Measurements from ENCODE around the gene WWOX. TPM values are rescaled to one million over a fixed set of nuclear protein-coding genes. Genes with fewer than 3 reads are reported as not detected.

WWOX gene
- total and polyA plus RNA-seq, 2 experiments from 2014 or later = 17.0 to 39.8 TPM

DNA sequence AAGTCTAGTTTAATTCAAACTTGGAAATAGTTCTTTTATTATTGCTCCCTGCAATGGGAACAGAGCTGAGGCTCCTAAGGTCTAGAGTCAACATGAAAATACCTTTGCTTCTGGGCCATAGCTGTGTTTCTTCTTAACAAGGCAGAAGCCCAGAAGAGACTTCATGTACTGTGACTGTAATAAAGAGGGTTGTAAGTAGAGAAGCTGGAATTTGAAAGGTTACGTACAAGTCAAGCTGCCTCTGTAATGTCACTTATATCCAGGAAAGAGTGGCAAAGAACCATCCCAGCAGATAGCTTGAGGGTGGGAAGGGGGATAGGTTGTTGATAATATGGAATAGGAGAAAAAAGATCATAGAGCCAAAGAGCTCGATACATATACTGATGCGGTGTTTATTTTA lies 248.6 kb downstream of the WWOX start:
- H3K4me3 ChIP-seq = no peak overlapping the region
- WGBS (ENCODE audit: low lambda C conversion rate, missing lambda C conversion rate) = 93% methylated on average over 3 of the region's 3 CpGs
- H3K27me3 ChIP-seq = no peaks in the 10 kb centered on the region
- H3K79me2 ChIP-seq = no peaks in the 10 kb centered on the region
- no peaks in the 10 kb centered on the region for H3K9me3 ChIP-seq (ENCODE audit: low read depth)
- no peaks in the 10 kb centered on the region for H3K4me1 ChIP-seq (ENCODE audit: insufficient read depth)
- no peaks in the 10 kb centered on the region for H3K9me2 ChIP-seq (replicated peaks; ENCODE audit: insufficient read depth)
- no peak overlapping the region for H3K4me2 ChIP-seq
- H3K36me3 ChIP-seq (replicated peaks; ENCODE audit: insufficient read depth, low read depth) = no peaks in the 10 kb centered on the region
- H3K27ac ChIP-seq = no peak overlapping the region
- no peak for DNase-seq (ENCODE audit: low spot score)
- no peak for TF ChIP-seq EZH2 (IDR thresholded peaks at IDR 0.05; ENCODE audit: borderline replicate concordance)
- TF ChIP-seq, protein P1, sequence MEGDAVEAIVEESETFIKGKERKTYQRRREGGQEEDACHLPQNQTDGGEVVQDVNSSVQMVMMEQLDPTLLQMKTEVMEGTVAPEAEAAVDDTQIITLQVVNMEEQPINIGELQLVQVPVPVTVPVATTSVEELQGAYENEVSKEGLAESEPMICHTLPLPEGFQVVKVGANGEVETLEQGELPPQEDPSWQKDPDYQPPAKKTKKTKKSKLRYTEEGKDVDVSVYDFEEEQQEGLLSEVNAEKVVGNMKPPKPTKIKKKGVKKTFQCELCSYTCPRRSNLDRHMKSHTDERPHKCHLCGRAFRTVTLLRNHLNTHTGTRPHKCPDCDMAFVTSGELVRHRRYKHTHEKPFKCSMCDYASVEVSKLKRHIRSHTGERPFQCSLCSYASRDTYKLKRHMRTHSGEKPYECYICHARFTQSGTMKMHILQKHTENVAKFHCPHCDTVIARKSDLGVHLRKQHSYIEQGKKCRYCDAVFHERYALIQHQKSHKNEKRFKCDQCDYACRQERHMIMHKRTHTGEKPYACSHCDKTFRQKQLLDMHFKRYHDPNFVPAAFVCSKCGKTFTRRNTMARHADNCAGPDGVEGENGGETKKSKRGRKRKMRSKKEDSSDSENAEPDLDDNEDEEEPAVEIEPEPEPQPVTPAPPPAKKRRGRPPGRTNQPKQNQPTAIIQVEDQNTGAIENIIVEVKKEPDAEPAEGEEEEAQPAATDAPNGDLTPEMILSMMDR (IDR thresholded peaks at IDR 0.05; ENCODE audit: poor library complexity) = no peak
- no peak for TF ChIP-seq EZH2phosphoT487 (IDR thresholded peaks at IDR 0.05; ENCODE audit: low read depth, severe bottlenecking, unreplicated experiment)
- no peak overlapping the region for H2AFZ ChIP-seq
- no peaks in the 10 kb centered on the region for H4K20me1 ChIP-seq (ENCODE audit: insufficient read depth, poor library complexity, severe bottlenecking)

DNA sequence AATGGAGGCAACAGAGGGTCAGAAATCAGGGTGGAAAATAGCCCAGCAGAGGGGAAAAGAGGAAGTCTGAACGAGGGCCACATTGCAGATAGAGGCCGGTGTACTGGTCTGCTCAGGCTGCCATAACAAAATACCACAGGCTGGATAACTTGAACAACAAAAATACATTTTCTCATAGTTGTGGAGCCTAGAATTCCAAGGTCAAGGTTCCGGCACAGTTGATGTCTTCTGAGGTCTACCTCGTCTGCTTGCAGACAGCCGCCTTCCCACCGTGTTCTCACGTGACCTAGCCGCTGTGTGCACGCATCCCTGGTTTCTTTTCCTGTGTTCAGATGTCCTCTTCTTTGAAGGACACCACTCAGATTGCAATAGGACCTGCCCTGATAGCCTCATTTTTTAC lies 249.4 kb downstream of the WWOX start:
- no peaks in the 10 kb centered on the region for H3K79me2 ChIP-seq
- H3K36me3 ChIP-seq (replicated peaks; ENCODE audit: insufficient read depth, low read depth) = no peaks in the 10 kb centered on the region
- H3K9me2 ChIP-seq (replicated peaks; ENCODE audit: insufficient read depth) = no peaks in the 10 kb centered on the region
- H3K27me3 ChIP-seq = no peaks in the 10 kb centered on the region
- TF ChIP-seq EZH2 (IDR thresholded peaks at IDR 0.05; ENCODE audit: borderline replicate concordance) (no peak), EZH2phosphoT487 (IDR thresholded peaks at IDR 0.05; ENCODE audit: low read depth, severe bottlenecking, unreplicated experiment) (no peak)
- TF ChIP-seq, protein P1 (IDR thresholded peaks at IDR 0.05; ENCODE audit: poor library complexity) = no peak
- H3K27ac ChIP-seq = no peak overlapping the region
- no peak overlapping the region for H3K4me2 ChIP-seq
- no peak overlapping the region for H3K4me3 ChIP-seq
- H3K9me3 ChIP-seq (ENCODE audit: low read depth) = no peaks in the 10 kb centered on the region
- DNase-seq (ENCODE audit: low spot score) = no peak
- H4K20me1 ChIP-seq (ENCODE audit: insufficient read depth, poor library complexity, severe bottlenecking) = no peaks in the 10 kb centered on the region
- WGBS (ENCODE audit: low lambda C conversion rate, missing lambda C conversion rate) = 93% methylated on average over 9 of the region's 9 CpGs
- H2AFZ ChIP-seq = no peak overlapping the region
- H3K4me1 ChIP-seq (ENCODE audit: insufficient read depth) = no peaks in the 10 kb centered on the region

DNA sequence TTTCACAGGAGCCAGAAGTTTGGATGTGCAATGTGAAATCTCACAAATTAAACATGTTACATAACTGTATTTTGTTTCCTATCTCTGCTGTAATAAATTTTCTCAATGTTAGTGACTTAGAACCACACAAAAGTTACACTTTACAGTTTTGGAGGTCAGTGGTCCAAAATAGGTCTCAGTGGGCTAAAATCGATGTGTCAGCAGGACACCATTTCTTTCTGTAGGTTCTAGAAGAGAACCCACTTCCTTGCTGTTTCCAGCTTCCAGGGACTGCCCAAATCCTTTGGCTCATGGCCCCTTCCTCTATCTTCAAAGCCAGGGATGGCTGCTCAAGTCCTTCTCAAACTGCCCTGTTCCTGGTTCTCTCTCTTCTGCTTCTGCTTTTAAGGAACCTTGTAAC lies 252.7 kb downstream of the WWOX start:
- no peaks in the 10 kb centered on the region for H3K36me3 ChIP-seq (replicated peaks; ENCODE audit: insufficient read depth, low read depth)
- H3K27me3 ChIP-seq = no peaks in the 10 kb centered on the region
- no peak overlapping the region for H2AFZ ChIP-seq
- H3K9me3 ChIP-seq (ENCODE audit: low read depth) = no peaks in the 10 kb centered on the region
- no peak for DNase-seq (ENCODE audit: low spot score)
- H4K20me1 ChIP-seq (ENCODE audit: insufficient read depth, poor library complexity, severe bottlenecking) = no peaks in the 10 kb centered on the region
- no peak overlapping the region for H3K27ac ChIP-seq
- no peak overlapping the region for H3K4me2 ChIP-seq
- TF ChIP-seq EZH2phosphoT487 (IDR thresholded peaks at IDR 0.05; ENCODE audit: low read depth, severe bottlenecking, unreplicated experiment) = no peak
- TF ChIP-seq, protein P1 (IDR thresholded peaks at IDR 0.05; ENCODE audit: poor library complexity) = no peak
- no peak for TF ChIP-seq EZH2 (IDR thresholded peaks at IDR 0.05; ENCODE audit: borderline replicate concordance)
- H3K9me2 ChIP-seq (replicated peaks; ENCODE audit: insufficient read depth) = no peaks in the 10 kb centered on the region
- H3K4me1 ChIP-seq (ENCODE audit: insufficient read depth) = no peaks in the 10 kb centered on the region
- H3K4me3 ChIP-seq = no peak overlapping the region
- 96% methylated on average over 1 of the region's 1 CpG for WGBS (ENCODE audit: low lambda C conversion rate, missing lambda C conversion rate)
- H3K79me2 ChIP-seq = no peaks in the 10 kb centered on the region

All from hepatocyte (in vitro differentiated cells).